ENCODE results near the gene S1PR3. TPM values are rescaled to one million over a fixed set of nuclear protein-coding genes. Genes with fewer than 3 reads are reported as not detected.

Gene S1PR3
- total RNA-seq, 1 donor = 3.3 TPM

DNA sequence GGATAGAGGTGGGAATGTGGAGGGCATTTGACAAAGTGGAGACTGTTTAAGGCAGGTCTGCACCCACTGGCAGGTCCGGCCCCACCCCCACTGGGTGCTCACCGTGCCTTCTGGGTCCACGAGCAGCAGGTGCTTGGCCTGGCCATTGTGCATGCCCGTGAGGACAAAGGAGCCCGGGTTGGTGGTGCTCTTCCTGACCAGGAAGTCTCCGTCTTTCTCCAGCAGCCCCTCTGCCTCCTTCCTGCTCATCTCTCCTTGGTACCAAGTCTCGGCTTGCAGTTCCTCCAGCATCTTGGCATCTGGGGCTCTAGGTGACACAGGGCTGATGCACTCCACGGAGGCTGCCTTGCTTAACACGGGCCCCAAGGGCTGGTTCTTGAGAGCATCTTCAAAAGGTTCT lies 46.6 kb downstream of the S1PR3 start:
- Histone ChIP-seq H3K4me1 (ENCODE audit: insufficient read depth, low read length) (peaks cover 16% of the 10 kb centered on the region), H3K4me2 (ENCODE audit: insufficient read depth, low read length) (peak overlapping the region; percentile 17), H3K4me3 (ENCODE audit: insufficient read depth, low read length) (peak overlapping the region; percentile 15), H3K27ac (ENCODE audit: low read depth, low read length) (no peak overlapping the region), H3K9me3 (ENCODE audit: low read depth, low read length) (no peaks in the 10 kb centered on the region), H4K20me1 (ENCODE audit: insufficient read depth, low read length) (no peaks in the 10 kb centered on the region), H2AFZ (ENCODE audit: low read length) (no peak overlapping the region), H3K36me3 (ENCODE audit: insufficient read depth, low read length) (no peaks in the 10 kb centered on the region), H3K27me3 (ENCODE audit: insufficient read depth, low read length) (no peaks in the 10 kb centered on the region), H3K79me2 (ENCODE audit: insufficient read depth, low read length) (no peaks in the 10 kb centered on the region)
- TF ChIP-seq, protein P1, sequence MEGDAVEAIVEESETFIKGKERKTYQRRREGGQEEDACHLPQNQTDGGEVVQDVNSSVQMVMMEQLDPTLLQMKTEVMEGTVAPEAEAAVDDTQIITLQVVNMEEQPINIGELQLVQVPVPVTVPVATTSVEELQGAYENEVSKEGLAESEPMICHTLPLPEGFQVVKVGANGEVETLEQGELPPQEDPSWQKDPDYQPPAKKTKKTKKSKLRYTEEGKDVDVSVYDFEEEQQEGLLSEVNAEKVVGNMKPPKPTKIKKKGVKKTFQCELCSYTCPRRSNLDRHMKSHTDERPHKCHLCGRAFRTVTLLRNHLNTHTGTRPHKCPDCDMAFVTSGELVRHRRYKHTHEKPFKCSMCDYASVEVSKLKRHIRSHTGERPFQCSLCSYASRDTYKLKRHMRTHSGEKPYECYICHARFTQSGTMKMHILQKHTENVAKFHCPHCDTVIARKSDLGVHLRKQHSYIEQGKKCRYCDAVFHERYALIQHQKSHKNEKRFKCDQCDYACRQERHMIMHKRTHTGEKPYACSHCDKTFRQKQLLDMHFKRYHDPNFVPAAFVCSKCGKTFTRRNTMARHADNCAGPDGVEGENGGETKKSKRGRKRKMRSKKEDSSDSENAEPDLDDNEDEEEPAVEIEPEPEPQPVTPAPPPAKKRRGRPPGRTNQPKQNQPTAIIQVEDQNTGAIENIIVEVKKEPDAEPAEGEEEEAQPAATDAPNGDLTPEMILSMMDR (IDR thresholded peaks at IDR 0.05; ENCODE audit: extremely low read depth, low read depth, low read length) = no peak
- no peak for DNase-seq (ENCODE audit: insufficient read length, low spot score, missing footprints)

DNA sequence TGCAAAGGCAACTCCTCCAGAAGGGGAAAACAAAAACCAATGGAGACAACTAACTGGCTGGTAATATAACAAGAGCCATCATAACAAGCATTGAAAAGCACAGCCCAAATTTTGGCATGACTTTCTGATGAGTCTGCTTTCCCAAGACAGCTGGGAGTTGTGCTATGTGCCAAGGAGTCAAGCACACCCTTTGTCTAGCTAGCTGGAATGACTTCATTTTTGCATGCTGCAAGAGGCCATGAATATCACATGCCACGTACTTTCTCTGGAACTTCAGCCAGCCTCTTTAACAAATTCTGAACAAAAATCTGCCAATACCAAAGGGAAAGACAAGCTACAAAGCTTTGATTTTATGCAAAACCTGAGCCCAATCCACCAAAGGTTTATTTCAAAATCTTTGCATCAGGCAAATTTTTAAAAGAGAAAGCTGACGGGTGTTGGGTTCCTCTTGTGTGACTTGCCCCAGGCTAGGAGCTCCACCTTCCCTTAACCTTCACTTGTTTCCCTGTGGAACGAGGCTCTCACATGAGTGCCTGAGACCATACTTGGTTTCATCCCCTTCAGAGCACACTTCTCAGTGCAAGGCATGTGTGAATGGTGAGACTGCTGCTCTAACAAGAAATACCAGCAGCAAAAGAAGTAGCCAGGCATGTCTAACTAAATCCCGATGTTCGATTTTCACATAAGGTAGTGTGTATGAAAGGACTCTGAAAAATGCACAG lies 47.3 kb downstream of the S1PR3 start:
- H3K9me3 ChIP-seq (ENCODE audit: low read depth, low read length) = no peaks in the 10 kb centered on the region
- H3K27me3 ChIP-seq (ENCODE audit: insufficient read depth, low read length) = no peaks in the 10 kb centered on the region
- peaks cover 16% of the 10 kb centered on the region for H3K4me1 ChIP-seq (ENCODE audit: insufficient read depth, low read length)
- peak overlapping the region; percentile 61 for H3K27ac ChIP-seq (ENCODE audit: low read depth, low read length)
- H3K36me3 ChIP-seq (ENCODE audit: insufficient read depth, low read length) = no peaks in the 10 kb centered on the region
- H3K4me3 ChIP-seq (ENCODE audit: insufficient read depth, low read length) = no peak overlapping the region
- peak; percentile 96 for DNase-seq (ENCODE audit: insufficient read length, low spot score, missing footprints)
- TF ChIP-seq, protein P1 (IDR thresholded peaks at IDR 0.05; ENCODE audit: extremely low read depth, low read depth, low read length) = no peak
- peak overlapping the region; percentile 17 for H3K4me2 ChIP-seq (ENCODE audit: insufficient read depth, low read length)
- peak overlapping the region; percentile 32 for H2AFZ ChIP-seq (ENCODE audit: low read length)
- no peaks in the 10 kb centered on the region for H4K20me1 ChIP-seq (ENCODE audit: insufficient read depth, low read length)
- H3K79me2 ChIP-seq (ENCODE audit: insufficient read depth, low read length) = no peaks in the 10 kb centered on the region

DNA sequence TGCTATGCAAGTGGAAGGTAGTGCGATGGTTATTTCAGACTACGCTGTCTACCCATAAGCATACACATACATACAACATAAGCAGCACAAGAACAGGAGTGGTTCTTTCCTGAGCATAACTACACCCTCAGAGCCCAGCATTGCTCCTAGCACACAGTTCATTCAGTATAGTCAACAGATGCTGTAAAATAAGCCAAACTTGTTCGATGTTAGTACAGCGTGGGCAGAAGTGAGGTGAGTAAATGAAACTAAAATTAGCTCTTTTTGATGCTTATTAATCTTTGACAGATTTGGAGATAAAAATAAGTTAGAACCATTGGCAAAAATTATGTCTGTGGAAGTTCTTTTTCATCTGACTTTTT lies 47.8 kb downstream of the S1PR3 start:
- H3K27me3 ChIP-seq (ENCODE audit: insufficient read depth, low read length) = no peaks in the 10 kb centered on the region
- H3K27ac ChIP-seq (ENCODE audit: low read depth, low read length) = peak overlapping the region; percentile 61
- no peaks in the 10 kb centered on the region for H3K9me3 ChIP-seq (ENCODE audit: low read depth, low read length)
- TF ChIP-seq, protein P1 (IDR thresholded peaks at IDR 0.05; ENCODE audit: extremely low read depth, low read depth, low read length) = no peak
- no peaks in the 10 kb centered on the region for H4K20me1 ChIP-seq (ENCODE audit: insufficient read depth, low read length)
- no peaks in the 10 kb centered on the region for H3K36me3 ChIP-seq (ENCODE audit: insufficient read depth, low read length)
- H3K4me2 ChIP-seq (ENCODE audit: insufficient read depth, low read length) = peak overlapping the region; percentile 17
- H2AFZ ChIP-seq (ENCODE audit: low read length) = peak overlapping the region; percentile 32
- H3K79me2 ChIP-seq (ENCODE audit: insufficient read depth, low read length) = no peaks in the 10 kb centered on the region
- DNase-seq (ENCODE audit: insufficient read length, low spot score, missing footprints) = no peak
- peaks cover 16% of the 10 kb centered on the region for H3K4me1 ChIP-seq (ENCODE audit: insufficient read depth, low read length)
- no peak overlapping the region for H3K4me3 ChIP-seq (ENCODE audit: insufficient read depth, low read length)

DNA sequence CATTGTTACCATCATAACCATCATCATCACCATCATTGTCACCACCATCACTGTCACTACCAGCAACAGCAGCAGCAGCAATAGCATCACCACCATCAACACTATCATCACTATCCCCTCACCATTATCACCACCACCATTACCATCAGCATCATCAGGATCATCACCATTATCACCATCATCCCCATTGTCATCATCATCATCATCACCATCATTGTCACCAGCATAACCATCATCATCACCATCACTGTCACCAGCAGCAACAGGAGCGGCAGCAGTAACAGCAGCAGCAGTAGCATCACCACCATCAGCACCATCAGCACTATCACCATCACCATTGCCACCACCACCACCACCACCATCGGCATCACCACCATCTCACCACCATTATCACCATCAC lies 48.4 kb downstream of the S1PR3 start:
- no peak overlapping the region for H2AFZ ChIP-seq (ENCODE audit: low read length)
- H3K9me3 ChIP-seq (ENCODE audit: low read depth, low read length) = no peaks in the 10 kb centered on the region
- H3K4me1 ChIP-seq (ENCODE audit: insufficient read depth, low read length) = peaks cover 16% of the 10 kb centered on the region
- H3K27ac ChIP-seq (ENCODE audit: low read depth, low read length) = no peak overlapping the region
- no peaks in the 10 kb centered on the region for H3K79me2 ChIP-seq (ENCODE audit: insufficient read depth, low read length)
- DNase-seq (ENCODE audit: insufficient read length, low spot score, missing footprints) = no peak
- H4K20me1 ChIP-seq (ENCODE audit: insufficient read depth, low read length) = no peaks in the 10 kb centered on the region
- no peaks in the 10 kb centered on the region for H3K27me3 ChIP-seq (ENCODE audit: insufficient read depth, low read length)
- no peak overlapping the region for H3K4me3 ChIP-seq (ENCODE audit: insufficient read depth, low read length)
- TF ChIP-seq, protein P1 (IDR thresholded peaks at IDR 0.05; ENCODE audit: extremely low read depth, low read depth, low read length) = no peak
- no peak overlapping the region for H3K4me2 ChIP-seq (ENCODE audit: insufficient read depth, low read length)
- no peaks in the 10 kb centered on the region for H3K36me3 ChIP-seq (ENCODE audit: insufficient read depth, low read length)
